K562 (cell line): ENCODE data around the gene ODF2. TPM values are rescaled to one million over a fixed set of nuclear protein-coding genes. Genes with fewer than 3 reads are reported as not detected.

ENCODE experiments used
- CBX5 ChIP-seq: IDR thresholded peaks from 2 replicates; pipeline ENCODE4 v1.6.1; 2014; ENCODE audit warnings: low read depth, borderline replicate concordance
- CSDE1 ChIP-seq, 2 experiments: fragments of 450-650 bp; IDR thresholded peaks; 2 replicates each; pipeline ENCODE4 v1.6.1; 2016; ENCODE audit warnings: mild to moderate bottlenecking in 1 of 2
- GABPA ChIP-seq: fragments of 200-800 bp; sonication (Bioruptor generic); conservative IDR thresholded peaks from 2 replicates; pipeline ENCODE4 v1.6.1; 2016; ENCODE audit warnings: low read depth, missing genetic modification characterization, missing compliant biosample characterization
- NBN ChIP-seq: fragments of 450-650 bp; IDR thresholded peaks from 2 replicates; pipeline ENCODE4 v1.6.1; 2016; ENCODE audit warnings: low read depth, mild to moderate bottlenecking
- RBFOX2 ChIP-seq: fragments of 200-400 bp; formaldehyde crosslinking; IDR thresholded peaks from 2 replicates; pipeline ENCODE4 v1.6.1; 2017; ENCODE audit warnings: low read depth, mild to moderate bottlenecking, low read length, moderate library complexity
- VEZF1 ChIP-seq: fragments of 200-800 bp; sonication (Bioruptor generic); IDR thresholded peaks from 2 replicates; pipeline ENCODE4 v1.6.1; 2017; ENCODE audit warnings: missing genetic modification characterization, missing compliant biosample characterization
- ZMIZ1 ChIP-seq, 2 experiments: fragments of 150-350 bp in 1 of 2; IDR thresholded peaks; 2 replicates each; pipeline ENCODE4 v1.6.1; 2012 to 2016; ENCODE audit warnings: low read depth in 2 of 2, low read length in 2 of 2, mild to moderate bottlenecking in 1 of 2, moderate library complexity in 1 of 2
- polyA plus RNA-seq, 8 experiments: library from polyadenylated mRNA; depleted of rRNA in 4 of 8; stranded (reverse) in 5 of 8; unstranded in 3 of 8; fragments of >200 nt; fragmentation: Nextera tagmentation in 2 of 8; fragmentation: Illumina TruSeq in 1 of 8; extraction: Ambion mirVana in 2 of 8; extraction: Trizol in 1 of 8; gene quantifications; 2 replicates each; pipeline versions ENCODE4 v1.2.1 to v1.2.3, GENCODE V29; 2011 to 2014; ENCODE audit warnings: inconsistent platforms in 1 of 8, missing spikeins in 1 of 8
- total RNA-seq, 7 experiments: library from RNA; depleted of rRNA in 6 of 7; stranded (reverse); fragments of >200 nt in 6 of 7; fragmentation: Illumina TruSeq in 2 of 7; extraction: Trizol in 2 of 7; gene quantifications; 2 replicates each; pipeline versions ENCODE4 v1.2.1 to v1.2.3, GENCODE V29; 2011 to 2021; ENCODE audit warnings: low replicate concordance in 1 of 7
- TF ChIP-seq, protein P1 (sequence below): IDR thresholded peaks from 3 replicates; pipeline ENCODE4 v1.6.1; 2011; ENCODE audit warnings: borderline replicate concordance, mild to moderate bottlenecking, moderate library complexity; ENCODE audit not compliant: insufficient read length; ENCODE audit errors: extremely low read depth

Gene ODF2
- total and polyA plus RNA-seq, 9 of the 15 experiments (the other 6 are each of a cell fraction or from before 2014, with no cell fraction given), result 16.5 to 83.2 (median 69.7) TPM

- TF ChIP-seq ZMIZ1 (IDR thresholded peaks at IDR 0.05; ENCODE audit: low read depth in 2 of 2, low read length in 2 of 2) (0 out of 4 replicates have a peak, but pooled peaks of 1 of the 2 experiments have one; percentile 35), CSDE1 (IDR thresholded peaks at IDR 0.05) (0 out of 4 replicates have a peak, but pooled peaks of 1 of the 2 experiments have one; percentile 17), CBX5 (no peak), VEZF1 (CRISPR knock-in tag) (peak; percentile 74), GABPA (tag) (peak; percentile 84), RBFOX2 (peak; percentile 87), NBN (peak; percentile 65; the same call in 1 of the 2 replicates)
- TF ChIP-seq, protein P1, sequence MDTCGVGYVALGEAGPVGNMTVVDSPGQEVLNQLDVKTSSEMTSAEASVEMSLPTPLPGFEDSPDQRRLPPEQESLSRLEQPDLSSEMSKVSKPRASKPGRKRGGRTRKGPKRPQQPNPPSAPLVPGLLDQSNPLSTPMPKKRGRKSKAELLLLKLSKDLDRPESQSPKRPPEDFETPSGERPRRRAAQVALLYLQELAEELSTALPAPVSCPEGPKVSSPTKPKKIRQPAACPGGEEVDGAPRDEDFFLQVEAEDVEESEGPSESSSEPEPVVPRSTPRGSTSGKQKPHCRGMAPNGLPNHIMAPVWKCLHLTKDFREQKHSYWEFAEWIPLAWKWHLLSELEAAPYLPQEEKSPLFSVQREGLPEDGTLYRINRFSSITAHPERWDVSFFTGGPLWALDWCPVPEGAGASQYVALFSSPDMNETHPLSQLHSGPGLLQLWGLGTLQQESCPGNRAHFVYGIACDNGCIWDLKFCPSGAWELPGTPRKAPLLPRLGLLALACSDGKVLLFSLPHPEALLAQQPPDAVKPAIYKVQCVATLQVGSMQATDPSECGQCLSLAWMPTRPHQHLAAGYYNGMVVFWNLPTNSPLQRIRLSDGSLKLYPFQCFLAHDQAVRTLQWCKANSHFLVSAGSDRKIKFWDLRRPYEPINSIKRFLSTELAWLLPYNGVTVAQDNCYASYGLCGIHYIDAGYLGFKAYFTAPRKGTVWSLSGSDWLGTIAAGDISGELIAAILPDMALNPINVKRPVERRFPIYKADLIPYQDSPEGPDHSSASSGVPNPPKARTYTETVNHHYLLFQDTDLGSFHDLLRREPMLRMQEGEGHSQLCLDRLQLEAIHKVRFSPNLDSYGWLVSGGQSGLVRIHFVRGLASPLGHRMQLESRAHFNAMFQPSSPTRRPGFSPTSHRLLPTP, result no peak
Measured at GRCh38 chr9:128504485-128505413, 48.9 kb downstream of the ODF2 start, which contains the start of gene GLE1 (continued).
